Caki2 (cell line): ENCODE data around the gene CTIF. TPM values are rescaled to one million over a fixed set of nuclear protein-coding genes. Genes with fewer than 3 reads are reported as not detected.
"Not testable (repeated sequence)": the region's sequence is repeated elsewhere in the genome, so short reads cannot be mapped to it uniquely, and the experiment has no call there.

ENCODE experiments used
- DNase-seq: peaks from one replicate; pipeline ENCODE4 v3.0.0-alpha.2; 2015; ENCODE audit warnings: low read depth
- in situ Hi-C: cut with HindIII; loops from 2 replicates; pipeline ENCODE4 v1.10.0; 2016; ENCODE audit warnings: low sequenced_read_pairs, low pct_unique_long_range_greater_than_20kb, mixed read lengths
- total RNA-seq: library from RNA; depleted of rRNA; stranded (reverse); fragments of >200 nt; shearing (Covaris generic); gene quantifications from 2 replicates; pipeline ENCODE4 v1.2.3, GENCODE V29; 2014; ENCODE audit warnings: low replicate concordance

Gene CTIF
- total RNA-seq, 1 experiment from 2014 or later: 3.7 TPM

DNA sequence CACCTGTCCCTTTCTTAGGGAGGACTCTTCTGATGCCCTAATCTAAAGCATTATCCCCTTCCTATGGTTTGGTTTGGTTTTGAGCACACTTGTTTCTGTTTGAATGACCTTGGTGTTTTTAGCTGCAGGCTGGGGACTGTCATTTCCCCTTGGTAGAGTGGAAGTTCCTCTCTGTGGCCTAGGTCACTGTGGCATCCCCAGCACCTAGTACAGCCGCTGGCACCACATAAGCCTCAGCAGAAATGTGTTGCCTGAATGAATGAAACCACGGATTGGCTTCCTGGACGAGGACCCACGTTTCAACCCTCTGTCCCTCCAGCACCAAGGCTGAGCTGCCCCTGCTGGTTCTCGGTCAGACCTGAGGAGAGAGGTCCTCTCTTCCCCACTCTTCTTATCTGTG is 159.9 kb downstream of the CTIF start:
- in situ Hi-C loops: no loop called here
- DNase-seq: no peak

DNA sequence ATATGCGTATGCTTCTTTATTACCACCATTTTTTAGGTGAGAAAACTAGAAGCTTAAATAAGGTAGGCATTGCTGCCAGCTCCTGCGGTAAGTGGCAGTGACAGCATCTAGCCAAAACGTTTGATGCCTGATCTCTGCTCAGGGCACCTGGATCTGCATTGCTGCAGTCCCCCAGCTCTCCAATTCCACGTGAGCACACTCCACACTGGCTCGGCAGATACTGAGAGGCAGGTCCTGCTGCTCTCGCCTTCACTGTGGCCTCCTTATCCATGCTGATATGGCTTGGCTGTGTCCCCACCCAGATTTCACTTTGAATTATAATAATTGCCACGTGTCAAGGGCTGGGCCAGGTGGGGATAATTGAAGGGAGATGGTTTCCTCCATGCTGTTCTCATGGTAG is 160.9 kb downstream of the CTIF start:
- DNase-seq: no peak
- in situ Hi-C loops: no loop called here

GRCh38 chr18:48700446-48700845 is 161.6 kb downstream of the CTIF start:
- in situ Hi-C loops: no loop called here
- no peak for DNase-seq

DNA sequence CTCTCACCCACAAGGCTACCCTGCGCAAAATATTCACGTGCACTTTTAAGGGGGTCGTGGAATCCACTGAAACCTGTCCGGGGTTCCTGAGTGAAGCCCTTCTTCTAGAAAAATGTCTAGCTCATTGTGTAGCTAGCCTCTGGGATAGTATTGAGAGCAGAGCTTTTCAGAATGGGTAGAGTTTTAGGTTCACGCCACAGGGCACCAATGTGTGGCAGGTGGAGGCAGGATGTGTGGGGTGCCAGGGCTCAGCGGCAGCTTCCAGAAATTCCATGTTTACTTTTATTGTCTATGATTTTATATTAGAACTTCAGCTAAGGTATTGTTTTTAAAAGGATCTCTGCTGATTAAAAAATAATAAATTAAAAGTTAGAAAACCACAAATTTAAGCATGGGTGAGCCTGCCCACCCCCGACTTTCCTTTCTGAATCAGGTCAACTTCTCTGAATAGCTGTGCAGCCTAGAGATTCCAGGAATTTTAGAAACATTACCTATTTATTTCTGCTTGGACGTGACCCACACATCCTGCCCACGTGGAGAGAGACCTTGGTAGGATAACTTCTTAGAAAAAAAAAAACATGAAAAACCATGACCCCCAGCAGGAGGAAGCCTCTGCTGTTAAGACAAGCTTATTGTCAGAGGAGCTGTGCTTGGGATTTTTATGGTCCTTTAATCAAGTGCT is 163.7 kb downstream of the CTIF start:
- in situ Hi-C loops: no loop called here
- DNase-seq: no peak

DNA sequence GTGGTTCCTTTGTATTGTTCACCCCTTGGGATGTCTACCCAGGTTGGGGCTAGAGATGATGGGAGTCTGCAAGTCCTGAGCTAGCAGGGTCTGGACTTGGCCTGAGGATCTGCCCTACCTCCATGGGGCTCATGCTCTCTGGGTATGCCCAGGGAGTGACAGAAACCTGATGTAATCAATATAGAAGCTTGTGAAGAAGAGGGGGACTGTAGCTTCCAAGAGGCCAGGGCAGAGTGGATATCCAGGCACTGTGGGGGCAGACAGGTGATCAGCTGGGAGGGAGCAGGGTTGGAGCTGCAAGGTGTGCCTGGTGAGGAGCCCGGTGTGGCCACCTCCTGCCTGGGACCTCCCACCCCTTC is 164.2 kb downstream of the CTIF start:
- DNase-seq: no peak
- in situ Hi-C loops: no loop called here

GRCh38 chr18:48703418-48703817 is 164.6 kb downstream of the CTIF start:
- in situ Hi-C loops: no loop called here

GRCh38 chr18:48705043-48705442 is 166.2 kb downstream of the CTIF start:
- in situ Hi-C loops: no loop called here
- no peak for DNase-seq

More at GRCh38 chr18:48703418-48703817, 164.6 kb downstream of the CTIF start:
- DNase-seq: no peak

GRCh38 chr18:48705531-48705930 is 166.7 kb downstream of the CTIF start:
- in situ Hi-C loops: no loop called here
- no peak for DNase-seq

- no peak for DNase-seq
- in situ Hi-C loops: no loop called here
Observed at GRCh38 chr18:48706731-48707130, 167.9 kb downstream of the CTIF start.

GRCh38 chr18:48707636-48708296 is 168.9 kb downstream of the CTIF start:
- DNase-seq: no peak
- in situ Hi-C loops: no loop called here

DNA sequence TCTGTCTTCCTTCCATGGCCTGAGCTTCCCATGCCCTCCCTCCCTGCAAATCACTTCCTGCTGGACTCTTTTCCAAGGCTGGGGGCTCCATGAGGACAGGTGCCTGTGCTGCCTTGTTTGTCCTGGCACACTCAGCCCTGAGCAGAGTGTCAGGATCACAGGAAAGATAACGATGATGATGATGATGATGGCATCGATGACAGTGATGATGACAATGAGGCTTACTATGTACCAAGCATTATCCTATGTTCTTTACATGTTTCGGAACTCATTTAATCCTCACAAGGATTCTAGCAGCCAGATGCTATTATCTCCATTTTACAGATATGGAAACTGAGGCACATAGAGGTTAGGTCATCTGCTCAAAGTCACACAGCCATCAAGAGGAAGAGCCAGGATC is 170.0 kb downstream of the CTIF start:
- in situ Hi-C loops: no loop called here
- no peak for DNase-seq

DNA sequence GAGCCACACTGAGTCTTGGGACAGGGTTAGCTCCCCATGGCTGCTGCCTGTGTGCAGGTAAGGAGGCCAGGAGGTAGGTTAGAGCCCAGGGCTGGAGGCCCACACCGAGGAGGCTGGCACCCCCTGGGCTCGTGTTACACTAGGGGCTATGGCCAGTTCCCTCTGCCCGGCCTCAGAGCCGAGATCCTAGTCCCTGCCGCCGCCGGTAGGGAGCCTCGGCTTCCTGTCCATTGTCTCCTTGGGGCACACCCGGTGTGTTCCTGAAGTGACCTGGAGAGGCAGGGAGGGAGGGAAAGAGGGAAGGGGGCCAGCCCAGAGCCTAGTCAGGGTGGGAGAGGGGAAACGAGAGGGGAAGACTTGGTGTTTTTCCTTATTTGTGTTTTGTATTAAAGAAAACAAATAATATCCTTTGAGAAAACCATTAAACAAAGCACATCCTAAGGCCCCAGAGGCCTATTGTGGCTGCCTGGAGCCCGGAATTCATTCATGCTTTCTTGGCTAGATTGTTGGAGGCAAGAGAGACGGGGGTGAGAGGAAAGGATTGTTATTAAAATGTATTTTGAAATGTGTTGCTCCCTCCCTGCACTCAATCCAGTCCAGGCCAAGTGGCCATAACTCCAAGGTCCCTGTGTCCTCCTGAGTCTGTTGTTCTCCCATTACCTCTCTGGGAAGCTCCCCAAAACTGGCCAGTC is 170.7 kb downstream of the CTIF start:
- DNase-seq: no peak
- in situ Hi-C loops: no loop called here

- peak; percentile 24 for DNase-seq
- in situ Hi-C loops: no loop called here
Observed at GRCh38 chr18:48711651-48712486, 173.0 kb downstream of the CTIF start.

- no peak for DNase-seq
- in situ Hi-C loops: no loop called here
Observed at GRCh38 chr18:48713309-48713708, 174.5 kb downstream of the CTIF start.

DNA sequence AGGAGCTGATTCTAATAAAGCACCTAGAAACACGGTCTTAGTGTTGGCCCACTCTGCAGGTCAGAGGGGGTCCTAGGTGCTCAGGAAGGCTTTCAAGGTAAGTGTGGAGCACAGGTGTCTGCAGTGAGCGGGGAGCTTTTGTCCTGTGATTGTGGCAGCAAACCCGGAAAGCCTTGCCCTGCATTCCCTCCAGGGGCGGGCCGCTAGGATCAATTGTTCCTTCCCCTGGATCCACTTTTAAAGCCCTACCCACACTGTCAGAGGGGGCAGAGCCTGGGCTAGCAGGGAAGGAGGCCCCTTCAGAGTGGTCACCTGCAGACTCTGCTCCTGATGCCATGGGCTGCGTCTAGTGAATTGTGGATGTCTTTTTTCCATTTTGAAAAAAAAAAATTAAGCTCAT is 176.0 kb downstream of the CTIF start:
- no peak for DNase-seq
- in situ Hi-C loops: no loop called here

DNA sequence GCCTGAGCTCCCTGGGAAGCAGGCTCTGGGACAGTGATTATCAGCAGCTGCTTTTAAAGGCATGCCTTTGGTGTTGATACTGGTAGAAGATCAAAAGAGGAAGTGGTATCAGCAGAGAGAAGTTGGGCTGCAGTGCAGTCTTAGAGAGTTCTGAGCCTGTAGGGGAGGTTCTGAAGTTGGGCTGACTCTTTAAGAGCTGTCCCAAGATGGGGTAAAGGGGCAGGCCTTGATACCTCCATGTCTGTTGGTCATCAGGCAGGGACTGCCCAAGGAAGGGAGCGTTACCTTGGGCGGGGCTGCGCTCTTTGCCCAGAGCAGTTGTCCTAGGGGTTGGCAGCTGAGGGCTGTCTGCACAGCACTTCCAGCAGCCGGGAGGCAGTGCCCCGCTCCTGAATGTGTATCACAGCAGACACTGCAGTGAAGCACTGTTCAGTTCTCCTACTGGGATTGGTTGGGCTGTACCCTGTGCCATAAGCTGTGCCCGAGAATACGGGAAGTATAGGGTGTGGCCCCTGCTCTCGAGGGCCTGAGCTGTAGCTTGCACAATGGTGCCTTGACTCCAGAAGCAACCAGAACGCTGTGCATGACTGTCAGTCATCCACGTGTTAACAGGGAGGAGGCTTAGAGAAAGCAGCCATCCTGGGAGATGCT is 177.0 kb downstream of the CTIF start:
- in situ Hi-C loops: no loop called here
- no peak for DNase-seq

DNA sequence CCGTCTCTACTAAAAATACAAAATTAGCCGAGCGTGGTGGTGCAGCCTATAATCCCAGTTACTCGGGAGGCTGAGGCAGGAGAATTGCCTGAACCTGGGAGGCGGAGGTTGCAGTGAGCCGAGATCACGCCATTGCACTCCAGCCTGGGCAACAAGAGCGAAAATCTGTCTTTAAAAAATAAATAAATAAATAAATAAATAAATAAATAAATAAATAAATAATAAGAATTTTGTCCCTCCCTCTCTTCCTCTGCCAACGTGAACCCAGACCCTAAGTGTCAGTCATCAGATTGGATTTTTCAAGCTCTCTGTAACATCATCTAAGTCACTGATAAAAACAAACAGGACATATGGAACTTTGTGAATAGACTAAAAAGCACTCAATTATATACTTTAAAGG is 178.4 kb downstream of the CTIF start:
- DNase-seq, in situ Hi-C loops: not testable (repeated sequence)

GRCh38 chr18:48718251-48718959 is 179.6 kb downstream of the CTIF start:
- in situ Hi-C loops: no loop called here
- DNase-seq: no peak
